HFFc6 (cell line): ENCODE results near the gene ADAM8. TPM values are rescaled to one million over a fixed set of nuclear protein-coding genes. Genes with fewer than 3 reads are reported as not detected.

Experiments
- DNase-seq: peaks from one replicate; pipeline ENCODE4 v3.0.0-alpha.2; 2018
- H3K27ac Mint-ChIP-seq: 2 replicates; pipeline ENCODE4 v1.8.0; 2020; ENCODE audit warnings: mild to moderate bottlenecking, mixed read lengths
- H3K27me3 Mint-ChIP-seq: 2 replicates; pipeline ENCODE4 v1.8.0; 2021; ENCODE audit warnings: mild to moderate bottlenecking, moderate library complexity, mixed read lengths; ENCODE audit not compliant: insufficient read depth
- H3K36me3 Mint-ChIP-seq: 2 replicates; pipeline ENCODE4 v1.8.0; 2021; ENCODE audit warnings: low read depth, mixed read lengths
- H3K4me1 Mint-ChIP-seq: 2 replicates; pipeline ENCODE4 v1.8.0; 2020; ENCODE audit warnings: low read depth, mixed read lengths
- H3K4me3 Mint-ChIP-seq: 2 replicates; pipeline ENCODE4 v1.8.0; 2020; ENCODE audit warnings: mild to moderate bottlenecking, moderate library complexity, mixed read lengths
- H3K9me3 Mint-ChIP-seq: 2 replicates; pipeline ENCODE4 v1.8.0; 2020; ENCODE audit warnings: mild to moderate bottlenecking, mixed read lengths
- CTCF ChIP-seq: fragments of 200-600 bp; sonication (generic); IDR thresholded peaks from 2 replicates; pipeline ENCODE4 v1.5.0; 2021; ENCODE audit warnings: antibody characterized with exemption, mild to moderate bottlenecking
- total RNA-seq, 6 experiments: library from RNA; stranded (reverse); fragmentation: NEBNext Ultra II Directional; extraction: Animal tissue kit (Norgen Biotek cat#: 25700); gene quantifications; 2 replicates in 1 of 6; 3 replicates in 5 of 6; pipeline ENCODE4 v1.2.3, GENCODE V29; 2021

The ADAM8 gene
- total RNA-seq, 6 experiments from 2014 or later: 0.99 to 2.9 (median 1.2) TPM

- Mint-ChIP-seq H3K9me3 (no peaks in the 10 kb centered on the region), H3K36me3 (no peaks in the 10 kb centered on the region), H3K4me3 (no peak overlapping the region), H3K27ac (no peak overlapping the region), H3K27me3 (peaks cover 15% of the 10 kb centered on the region), H3K4me1 (peaks cover 5% of the 10 kb centered on the region)
- DNase-seq: no peak
- no peak for TF ChIP-seq CTCF
Observed at GRCh38 chr10:133247681-133248333, 28.9 kb downstream of the ADAM8 start.

- Mint-ChIP-seq H3K27me3 (peaks cover 16% of the 10 kb centered on the region), H3K27ac (no peak overlapping the region), H3K4me1 (peaks cover 7% of the 10 kb centered on the region), H3K4me3 (no peak overlapping the region), H3K9me3 (no peaks in the 10 kb centered on the region), H3K36me3 (no peaks in the 10 kb centered on the region)
- no peak for TF ChIP-seq CTCF
- DNase-seq: no peak
Observed at GRCh38 chr10:133246236-133246626, 30.4 kb downstream of the ADAM8 start.

GRCh38 chr10:133245439-133246235 lies 31.0 kb downstream of the ADAM8 start:
- Mint-ChIP-seq H3K4me3 (no peak overlapping the region), H3K27ac (no peak overlapping the region), H3K4me1 (peaks cover 7% of the 10 kb centered on the region), H3K36me3 (no peaks in the 10 kb centered on the region), H3K27me3 (peaks cover 16% of the 10 kb centered on the region), H3K9me3 (no peaks in the 10 kb centered on the region)
- TF ChIP-seq CTCF: no peak
- DNase-seq: no peak

GRCh38 chr10:133243593-133243992 lies 33.1 kb downstream of the ADAM8 start:
- no peak overlapping the region for H3K4me3 Mint-ChIP-seq
- TF ChIP-seq CTCF: no peak
- no peak overlapping the region for H3K27ac Mint-ChIP-seq
- H3K9me3 Mint-ChIP-seq: no peaks in the 10 kb centered on the region
- peaks cover 7% of the 10 kb centered on the region for H3K4me1 Mint-ChIP-seq
- H3K36me3 Mint-ChIP-seq: no peaks in the 10 kb centered on the region
- DNase-seq: no peak
- peaks cover 13% of the 10 kb centered on the region for H3K27me3 Mint-ChIP-seq

GRCh38 chr10:133242611-133243356 lies 33.9 kb downstream of the ADAM8 start:
- Mint-ChIP-seq H3K36me3 (no peaks in the 10 kb centered on the region), H3K4me1 (peaks cover 7% of the 10 kb centered on the region), H3K27me3 (peaks cover 17% of the 10 kb centered on the region), H3K4me3 (no peak overlapping the region), H3K9me3 (no peaks in the 10 kb centered on the region), H3K27ac (no peak overlapping the region)
- no peak for TF ChIP-seq CTCF
- DNase-seq: peak; percentile 48
